ENCODE results near the gene CPTP.

CPTP gene

GRCh38 chr1:1307923-1308755 is 16.5 kb upstream of the CPTP start, which contains the start of the genes ACAP3 and PUSL1:
TSS of gene ACAP3 (minus strand) at chr1:1307930. CDS start at chr1:1307815, 115 bp downstream.
TSS of gene PUSL1 (plus strand) at chr1:1308597. CDS start at chr1:1308644, 47 bp downstream.
- TF ChIP-seq CTCF (IDR thresholded peaks at IDR 0.05; ENCODE audit: borderline replicate concordance, insufficient read depth, low read depth, low read length) = no peak
- peak within 1 kb of the TSS; percentile 92 for H3K4me3 ChIP-seq (ENCODE audit: low read depth, low read length)

- no peak for TF ChIP-seq CTCF (IDR thresholded peaks at IDR 0.05; ENCODE audit: borderline replicate concordance, insufficient read depth, low read depth, low read length)
Measured at GRCh38 chr1:1308756-1309250, 15.8 kb upstream of the CPTP start.

GRCh38 chr1:1309251-1310108 is 15.1 kb upstream of the CPTP start:
- no peak for TF ChIP-seq CTCF (IDR thresholded peaks at IDR 0.05; ENCODE audit: borderline replicate concordance, insufficient read depth, low read depth, low read length)
- peak overlapping the region; percentile 92 for H3K4me3 ChIP-seq (ENCODE audit: low read depth, low read length)

More at GRCh38 chr1:1308756-1309250, 15.8 kb upstream of the CPTP start:
- H3K4me3 ChIP-seq (ENCODE audit: low read depth, low read length) = peak overlapping the region; percentile 92

GRCh38 chr1:1310109-1310385 is 14.6 kb upstream of the CPTP start:
- TF ChIP-seq CTCF (IDR thresholded peaks at IDR 0.05; ENCODE audit: borderline replicate concordance, insufficient read depth, low read depth, low read length) = no peak
- no peak overlapping the region for H3K4me3 ChIP-seq (ENCODE audit: low read depth, low read length)

- no peak for TF ChIP-seq CTCF (IDR thresholded peaks at IDR 0.05; ENCODE audit: borderline replicate concordance, insufficient read depth, low read depth, low read length)
- H3K4me3 ChIP-seq (ENCODE audit: low read depth, low read length) = no peak overlapping the region
Measured at GRCh38 chr1:1310476-1311053, 14.0 kb upstream of the CPTP start.

GRCh38 chr1:1311107-1312104 is 13.2 kb upstream of the CPTP start:
- no peak for TF ChIP-seq CTCF (IDR thresholded peaks at IDR 0.05; ENCODE audit: borderline replicate concordance, insufficient read depth, low read depth, low read length)
- no peak overlapping the region for H3K4me3 ChIP-seq (ENCODE audit: low read depth, low read length)
